Astrocyte (in vitro differentiated cells and primary cell): ENCODE measurements around the gene CDKN1C. TPM values are rescaled to one million over a fixed set of nuclear protein-coding genes. Genes with fewer than 3 reads are reported as not detected.

Experiments
- DNase-seq: peaks from one replicate; pipeline ENCODE4 v3.0.0-alpha.2; 2010; ENCODE audit warnings: low read depth
- FAIRE-seq: peaks from 2 replicates; lab custom pipeline; 2011; peaks lifted over from hg19 to GRCh38; lab: Jason Lieb, UNC
- H2AFZ ChIP-seq: 2 replicates; pipeline ENCODE4 v1.6.0; 2012; ENCODE audit warnings: low read depth, low read length, inconsistent platforms
- H3K27ac ChIP-seq: 2 replicates; pipeline ENCODE4 v1.5.1; 2011; ENCODE audit warnings: low read depth, low read length, inconsistent platforms
- H3K27me3 ChIP-seq: 2 replicates; pipeline ENCODE4 v1.6.0; 2011; ENCODE audit warnings: low read length, inconsistent platforms; ENCODE audit not compliant: insufficient read depth
- H3K36me3 ChIP-seq: 2 replicates; pipeline ENCODE4 v1.5.1; 2011; ENCODE audit warnings: low read length, inconsistent platforms; ENCODE audit not compliant: insufficient read depth
- H3K4me1 ChIP-seq: 2 replicates; pipeline ENCODE4 v1.5.1; 2011; ENCODE audit warnings: low read length, inconsistent platforms; ENCODE audit not compliant: insufficient read depth
- H3K4me2 ChIP-seq: 2 replicates; pipeline ENCODE4 v1.6.0; 2012; ENCODE audit warnings: low read length, inconsistent platforms
- H3K4me3 ChIP-seq: 2 replicates; pipeline ENCODE4 v1.5.1; 2011; ENCODE audit warnings: low read depth, mild to moderate bottlenecking, low read length, inconsistent platforms; ENCODE audit not compliant: insufficient read depth
- H3K79me2 ChIP-seq: 2 replicates; pipeline ENCODE4 v1.6.0; 2012; ENCODE audit warnings: mild to moderate bottlenecking, low read length, inconsistent platforms; ENCODE audit not compliant: insufficient read depth
- H3K9ac ChIP-seq: 2 replicates; pipeline ENCODE4 v1.6.0; 2012; ENCODE audit warnings: mild to moderate bottlenecking, low read length, inconsistent platforms
- H3K9me3 ChIP-seq: 2 replicates; pipeline ENCODE4 v1.5.1; 2012; ENCODE audit warnings: low read depth, mild to moderate bottlenecking, low read length, inconsistent platforms; ENCODE audit not compliant: insufficient read depth
- H4K20me1 ChIP-seq: 2 replicates; pipeline ENCODE4 v1.6.0; 2012; ENCODE audit warnings: low read length, inconsistent platforms; ENCODE audit not compliant: insufficient read depth
- H3K27ac Mint-ChIP-seq: one replicate; pipeline ENCODE4 v1.8.0; 2021; ENCODE audit warnings: mild to moderate bottlenecking, mixed read lengths; ENCODE audit not compliant: unreplicated experiment
- H3K27me3 Mint-ChIP-seq: one replicate; pipeline ENCODE4 v1.8.0; 2021; ENCODE audit warnings: low read depth, mixed read lengths; ENCODE audit not compliant: unreplicated experiment
- H3K36me3 Mint-ChIP-seq: one replicate; pipeline ENCODE4 v1.8.0; 2021; ENCODE audit warnings: low read depth, mixed read lengths; ENCODE audit not compliant: unreplicated experiment
- H3K4me1 Mint-ChIP-seq: one replicate; pipeline ENCODE4 v1.8.0; 2021; ENCODE audit warnings: low read depth, mixed read lengths; ENCODE audit not compliant: unreplicated experiment
- H3K4me3 Mint-ChIP-seq: one replicate; pipeline ENCODE4 v1.8.0; 2021; ENCODE audit warnings: mild to moderate bottlenecking, moderate library complexity, mixed read lengths; ENCODE audit not compliant: unreplicated experiment
- H3K9me3 Mint-ChIP-seq: one replicate; pipeline ENCODE4 v1.8.0; 2021; ENCODE audit warnings: mild to moderate bottlenecking, mixed read lengths; ENCODE audit not compliant: unreplicated experiment
- CTCF ChIP-seq: IDR thresholded peaks from 2 replicates; pipeline ENCODE4 v1.5.1; 2011; ENCODE audit warnings: low read depth, mild to moderate bottlenecking, inconsistent platforms, low read length, moderate library complexity; ENCODE audit not compliant: insufficient read depth
- EZH2 ChIP-seq: IDR thresholded peaks from 2 replicates; pipeline ENCODE4 v1.6.1; 2012; ENCODE audit warnings: mild to moderate bottlenecking, low read length, inconsistent platforms; ENCODE audit not compliant: insufficient read depth
- total RNA-seq: library from RNA; stranded (reverse); gene quantifications from 2 replicates; pipeline ENCODE4 v1.2.1, GENCODE V29; 2021

The CDKN1C gene
- total RNA-seq, 1 donor from 2014 or later, result 7.5 TPM

- Mint-ChIP-seq H3K27ac (no peak overlapping the region), H3K9me3 (no peaks in the 10 kb centered on the region), H3K36me3 (no peaks in the 10 kb centered on the region), H3K4me1 (peaks cover 21% of the 10 kb centered on the region), H3K4me3 (no peak overlapping the region), H3K27me3 (peaks cover 42% of the 10 kb centered on the region)
- Histone ChIP-seq H3K4me3 (no peak overlapping the region), H2AFZ (no peak overlapping the region), H3K79me2 (no peaks in the 10 kb centered on the region), H3K9me3 (no peaks in the 10 kb centered on the region), H3K4me1 (peaks cover 2% of the 10 kb centered on the region), H3K27ac (no peak overlapping the region), H3K27me3 (no peaks in the 10 kb centered on the region), H3K9ac (no peak overlapping the region), H4K20me1 (no peaks in the 10 kb centered on the region), H3K36me3 (no peaks in the 10 kb centered on the region), H3K4me2 (no peak overlapping the region)
- no peak for TF ChIP-seq CTCF
- no peak for TF ChIP-seq EZH2
- FAIRE-seq, result no peak
- DNase-seq, result no peak
Observed at GRCh38 chr11:2841411-2842190, 44.0 kb downstream of the CDKN1C start.

- no peak for FAIRE-seq
- no peak overlapping the region for H3K27ac ChIP-seq
- H3K36me3 ChIP-seq, result no peaks in the 10 kb centered on the region
- no peak overlapping the region for H2AFZ ChIP-seq
- H3K79me2 ChIP-seq, result no peaks in the 10 kb centered on the region
- H3K4me2 ChIP-seq, result no peak overlapping the region
- Mint-ChIP-seq H3K36me3 (no peaks in the 10 kb centered on the region), H3K4me3 (no peak overlapping the region), H3K27ac (no peak overlapping the region), H3K27me3 (peaks cover 50% of the 10 kb centered on the region), H3K4me1 (peaks cover 29% of the 10 kb centered on the region), H3K9me3 (peaks cover 1% of the 10 kb centered on the region)
- no peak for DNase-seq
- no peaks in the 10 kb centered on the region for H3K27me3 ChIP-seq
- no peaks in the 10 kb centered on the region for H4K20me1 ChIP-seq
- H3K4me1 ChIP-seq, result no peaks in the 10 kb centered on the region
- no peaks in the 10 kb centered on the region for H3K9me3 ChIP-seq
- H3K9ac ChIP-seq, result no peak overlapping the region
- TF ChIP-seq CTCF (no peak), EZH2 (no peak)
- no peak overlapping the region for H3K4me3 ChIP-seq
Observed at GRCh38 chr11:2839395-2839943, 46.1 kb downstream of the CDKN1C start.
